ENCODE data around the gene XPA. TPM values are rescaled to one million over a fixed set of nuclear protein-coding genes. Genes with fewer than 3 reads are reported as not detected.

The XPA gene
- total and polyA plus RNA-seq, 2 of the 8 experiments (the other 6 are each of a cell fraction or from before 2014, with no cell fraction given) = 0.24 to 2.6 TPM

DNA sequence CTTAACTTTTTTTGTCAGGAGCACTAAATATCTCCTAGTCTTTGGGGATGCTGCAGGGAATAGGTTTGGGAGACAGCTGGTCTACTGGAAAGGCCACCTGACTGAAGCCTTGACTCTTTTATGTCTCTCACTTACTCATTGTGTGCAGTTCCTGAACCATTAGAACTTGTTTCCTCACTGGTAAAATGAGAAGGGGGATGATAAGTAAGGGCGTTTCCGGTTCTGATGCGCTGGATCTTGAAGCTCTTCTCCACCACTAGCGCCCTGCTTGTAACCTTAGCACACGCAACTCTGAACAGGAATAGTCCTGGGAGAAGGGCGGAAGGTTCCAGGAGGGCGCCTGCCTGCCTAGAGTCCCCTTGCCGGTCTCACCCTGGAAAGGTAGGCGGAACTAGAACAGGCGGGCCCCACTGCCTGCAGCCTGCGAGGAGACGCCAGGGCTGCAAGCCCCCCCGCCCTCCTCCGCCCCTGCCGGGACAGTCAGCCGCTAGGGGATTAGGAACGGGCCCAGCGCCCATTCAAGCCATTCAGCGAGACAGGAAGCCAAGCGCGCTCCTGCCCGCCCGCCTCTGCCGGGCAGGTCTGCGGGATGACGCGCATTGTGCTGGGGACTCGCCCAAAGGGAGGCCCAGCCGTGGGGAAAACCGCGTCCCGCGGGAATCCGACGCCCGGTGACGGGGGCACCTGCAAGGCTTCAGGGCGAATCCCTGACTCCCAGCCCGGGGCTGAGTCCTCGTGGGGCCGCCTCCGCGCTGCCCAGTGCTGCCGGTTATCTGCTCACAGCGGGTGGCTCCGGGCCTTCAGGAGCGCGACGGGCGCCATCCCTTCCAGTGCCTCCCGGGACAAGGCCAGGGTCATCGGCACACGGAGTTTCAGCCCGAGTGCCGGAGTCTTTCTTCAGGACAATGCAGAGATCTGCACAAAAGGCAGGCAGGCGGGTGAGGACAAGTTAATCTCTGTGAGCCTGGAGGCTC, 44.0 kb upstream of the XPA start (continued):
- peak; percentile 51 for TF ChIP-seq ASH2L (IDR thresholded peaks at IDR 0.05; ENCODE audit: low read length)
- TF ChIP-seq PHF8 (conservative IDR thresholded peaks at IDR 0.05; ENCODE audit: low read depth, low read length) = peak; percentile 51
- TF ChIP-seq TAF1 (IDR thresholded peaks at IDR 0.05; ENCODE audit: low read depth, low read length) = peak; percentile 48
- peak; percentile 48; the same call in 1 of the 2 replicates for TF ChIP-seq CREB1 (IDR thresholded peaks at IDR 0.05)
- TF ChIP-seq, protein P1, sequence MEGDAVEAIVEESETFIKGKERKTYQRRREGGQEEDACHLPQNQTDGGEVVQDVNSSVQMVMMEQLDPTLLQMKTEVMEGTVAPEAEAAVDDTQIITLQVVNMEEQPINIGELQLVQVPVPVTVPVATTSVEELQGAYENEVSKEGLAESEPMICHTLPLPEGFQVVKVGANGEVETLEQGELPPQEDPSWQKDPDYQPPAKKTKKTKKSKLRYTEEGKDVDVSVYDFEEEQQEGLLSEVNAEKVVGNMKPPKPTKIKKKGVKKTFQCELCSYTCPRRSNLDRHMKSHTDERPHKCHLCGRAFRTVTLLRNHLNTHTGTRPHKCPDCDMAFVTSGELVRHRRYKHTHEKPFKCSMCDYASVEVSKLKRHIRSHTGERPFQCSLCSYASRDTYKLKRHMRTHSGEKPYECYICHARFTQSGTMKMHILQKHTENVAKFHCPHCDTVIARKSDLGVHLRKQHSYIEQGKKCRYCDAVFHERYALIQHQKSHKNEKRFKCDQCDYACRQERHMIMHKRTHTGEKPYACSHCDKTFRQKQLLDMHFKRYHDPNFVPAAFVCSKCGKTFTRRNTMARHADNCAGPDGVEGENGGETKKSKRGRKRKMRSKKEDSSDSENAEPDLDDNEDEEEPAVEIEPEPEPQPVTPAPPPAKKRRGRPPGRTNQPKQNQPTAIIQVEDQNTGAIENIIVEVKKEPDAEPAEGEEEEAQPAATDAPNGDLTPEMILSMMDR (IDR thresholded peaks at IDR 0.05; ENCODE audit: control extremely low read depth in 1 of 3, insufficient read depth in 1 of 3, low read depth in 1 of 3, low read length in 3 of 3) = peak in 2 of 3 experiments; percentile 17 to 27; a peak in 3 of 4 replicates
- 0 out of 2 replicates have a peak, but pooled peaks have one; percentile 41 for TF ChIP-seq RBBP5 (IDR thresholded peaks at IDR 0.05; ENCODE audit: borderline replicate concordance, low read depth, low read length)
- TF ChIP-seq HDAC2 (IDR thresholded peaks at IDR 0.05; ENCODE audit: borderline replicate concordance in 1 of 2, low read depth in 2 of 2, low read length in 2 of 2) = 0 out of 4 replicates have a peak, but pooled peaks of 1 of the 2 experiments have one; percentile 62
- TF ChIP-seq, protein P2, sequence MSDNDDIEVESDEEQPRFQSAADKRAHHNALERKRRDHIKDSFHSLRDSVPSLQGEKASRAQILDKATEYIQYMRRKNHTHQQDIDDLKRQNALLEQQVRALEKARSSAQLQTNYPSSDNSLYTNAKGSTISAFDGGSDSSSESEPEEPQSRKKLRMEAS (IDR thresholded peaks at IDR 0.05) = peak; percentile 54; the same call in 1 of the 2 replicates
- peak; percentile 33 for TF ChIP-seq EZH2 (IDR thresholded peaks at IDR 0.05; ENCODE audit: low read depth, low read length, severe bottlenecking)
- TF ChIP-seq, protein P3, sequence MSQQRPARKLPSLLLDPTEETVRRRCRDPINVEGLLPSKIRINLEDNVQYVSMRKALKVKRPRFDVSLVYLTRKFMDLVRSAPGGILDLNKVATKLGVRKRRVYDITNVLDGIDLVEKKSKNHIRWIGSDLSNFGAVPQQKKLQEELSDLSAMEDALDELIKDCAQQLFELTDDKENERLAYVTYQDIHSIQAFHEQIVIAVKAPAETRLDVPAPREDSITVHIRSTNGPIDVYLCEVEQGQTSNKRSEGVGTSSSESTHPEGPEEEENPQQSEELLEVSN (IDR thresholded peaks at IDR 0.05) = peak; percentile 62
- TF ChIP-seq JUND (IDR thresholded peaks at IDR 0.05; ENCODE audit: low read length) = 0 out of 2 replicates have a peak, but pooled peaks have one; percentile 28
